HG02885 (cell line): ENCODE data around the gene LRRC25.
"Not testable (repeated sequence)": the region's sequence is repeated elsewhere in the genome, so short reads cannot be mapped to it uniquely, and the experiment has no call there.

ENCODE experiments used
- ATAC-seq: cut with Tn5 transposase; IDR thresholded peaks from one replicate; pipeline ENCODE4 v1.9.1; 2021; ENCODE audit warnings: mild to moderate bottlenecking; ENCODE audit not compliant: unreplicated experiment, poor library complexity

LRRC25 gene

GRCh38 chr19:18385675-18386542 lies 11.5 kb downstream of the LRRC25 start, which contains the start of gene GDF15:
Gene GDF15 (plus strand): TSS chr19:18386158. CDS start chr19:18386190, 32 bp downstream.
- ATAC-seq = no peak

DNA sequence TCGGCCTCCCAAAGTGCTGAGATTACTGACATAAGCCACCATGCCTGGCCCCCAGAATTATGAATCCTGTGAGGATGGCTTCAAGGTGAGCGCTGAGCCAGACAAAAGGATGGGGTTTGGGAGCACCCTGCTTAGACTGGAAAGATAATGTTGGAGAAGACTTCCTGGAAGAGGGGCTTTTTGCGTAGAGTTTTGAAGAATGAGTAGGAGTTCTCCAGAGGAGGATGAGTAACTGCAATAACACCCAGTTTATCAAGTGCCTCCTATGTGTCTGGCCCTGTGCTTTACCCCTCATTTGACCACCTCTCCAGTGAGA lies 12.1 kb downstream of the LRRC25 start:
- no peak for ATAC-seq

DNA sequence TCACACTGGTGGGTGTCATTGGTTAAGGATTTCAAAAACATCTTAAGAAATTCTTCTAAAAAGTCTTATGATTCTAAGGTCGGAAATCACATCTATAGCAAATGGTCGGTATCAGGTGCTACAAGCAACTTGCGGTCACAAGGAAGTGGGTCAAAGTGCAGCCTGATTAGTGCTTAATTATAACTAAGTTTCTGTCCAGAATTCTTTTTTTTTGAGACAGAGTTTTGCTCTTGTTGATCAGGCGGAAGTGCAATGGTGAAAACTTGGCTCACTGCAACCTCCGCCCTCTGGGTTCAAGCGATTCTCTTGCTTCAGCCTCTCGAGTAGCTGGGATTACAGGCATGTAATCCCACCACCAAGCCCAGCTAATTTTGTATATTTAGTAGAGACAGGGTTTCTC lies 12.6 kb downstream of the LRRC25 start:
- no peak for ATAC-seq

DNA sequence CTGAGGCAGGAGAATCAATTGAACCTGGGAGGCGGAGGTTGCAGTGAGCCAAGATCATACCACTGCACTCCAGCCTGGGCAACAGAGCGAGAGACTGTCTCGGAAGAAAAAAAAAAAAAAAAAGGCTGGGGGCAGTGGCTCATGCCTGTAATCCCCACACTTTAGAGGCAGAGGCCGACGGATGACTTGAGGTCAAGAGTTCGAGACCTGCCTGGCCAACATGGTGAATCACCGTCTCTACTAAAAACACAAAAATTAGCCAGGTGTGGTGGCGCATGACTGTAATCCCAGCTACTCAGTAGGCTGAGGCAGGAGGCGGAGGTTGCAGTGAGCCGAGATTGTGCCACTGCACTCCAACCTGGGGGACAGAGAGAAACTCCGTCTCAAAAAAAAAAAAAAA lies 13.8 kb downstream of the LRRC25 start:
- ATAC-seq = not testable (repeated sequence)

DNA sequence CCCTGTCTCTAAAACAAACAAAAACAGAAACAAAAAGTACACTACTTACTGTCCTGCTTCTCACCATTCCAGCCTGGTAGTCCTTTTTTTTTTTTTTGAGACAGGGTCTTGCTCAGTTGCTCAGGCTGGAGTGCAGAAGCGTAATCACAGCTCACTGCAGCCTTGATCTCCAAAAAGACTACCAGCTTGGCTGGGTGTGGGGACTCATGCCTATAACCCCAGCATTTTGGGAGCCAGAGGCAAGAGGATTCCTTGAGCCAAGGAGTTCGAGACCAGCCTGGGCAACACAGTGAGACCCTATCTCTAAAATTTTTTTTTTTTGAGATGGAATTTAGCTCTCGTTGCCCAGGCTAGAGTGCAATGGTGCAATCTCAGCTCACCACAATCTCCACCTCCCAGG lies 16.6 kb downstream of the LRRC25 start:
- ATAC-seq = no peak

DNA sequence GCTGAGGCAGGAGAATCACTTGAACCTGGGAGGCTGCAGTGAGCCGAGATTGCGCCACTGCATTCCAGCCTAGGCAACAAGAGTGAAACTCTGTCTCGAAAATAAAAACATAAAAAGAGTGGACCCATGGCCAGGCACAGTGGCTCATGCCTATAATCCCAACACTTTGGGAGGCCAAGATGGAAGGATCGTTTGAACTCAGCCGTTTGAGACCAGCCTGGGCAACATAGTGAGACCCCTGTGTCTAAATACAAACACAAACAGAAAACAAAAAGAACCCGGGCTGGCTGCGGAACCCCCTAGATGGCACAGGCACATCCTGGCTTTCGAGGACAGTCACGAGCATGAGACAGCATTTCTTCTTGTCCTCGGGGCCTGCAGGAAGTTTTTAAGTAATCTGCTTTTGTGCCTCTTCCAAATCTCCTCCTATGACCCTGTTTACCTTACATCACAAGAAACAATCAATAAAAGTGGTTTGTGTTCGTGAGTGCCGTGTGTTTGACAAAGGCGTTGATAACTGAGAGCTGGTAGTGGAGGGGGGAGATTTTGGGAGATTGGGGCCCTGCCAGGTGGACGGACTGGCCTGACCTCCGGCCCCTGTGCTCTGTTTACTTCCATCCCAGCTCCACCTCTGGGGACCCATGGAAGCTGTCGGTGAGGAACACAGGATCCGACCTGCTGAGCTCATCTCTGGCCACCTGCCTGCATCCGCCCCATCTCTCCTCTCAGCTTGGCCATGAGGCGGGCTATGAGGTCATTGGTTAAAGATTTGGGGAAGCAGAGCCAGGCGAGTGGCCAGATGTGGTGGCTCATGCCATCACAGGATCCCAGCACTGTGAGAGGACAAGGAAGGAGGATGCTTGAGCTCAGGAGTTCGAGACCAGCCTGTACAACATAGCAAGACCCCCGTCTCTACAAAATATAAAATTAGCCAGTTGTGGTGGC lies 17.3 kb downstream of the LRRC25 start:
- no peak for ATAC-seq

DNA sequence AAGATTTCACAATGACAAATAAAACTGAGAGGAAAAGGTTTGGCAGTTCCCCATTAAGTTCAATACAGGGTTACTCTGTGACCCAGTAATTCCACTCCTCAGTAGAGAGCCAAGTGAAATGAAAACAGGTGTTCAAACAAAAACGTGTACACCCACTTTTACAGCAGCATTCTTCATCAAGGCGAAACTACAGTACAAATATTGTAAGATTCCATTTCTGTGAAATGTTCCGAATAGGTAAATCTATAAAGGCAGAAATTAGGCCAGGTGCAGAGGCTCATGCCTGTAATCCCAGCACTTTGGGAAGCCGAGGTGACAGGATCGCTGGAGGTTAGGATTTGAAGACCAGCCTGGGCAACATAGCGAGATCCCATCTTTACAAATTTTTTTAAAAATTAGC lies 20.4 kb downstream of the LRRC25 start:
- ATAC-seq = no peak

- peak; percentile 84 for ATAC-seq
Observed at GRCh38 chr19:18373892-18374629, 23.4 kb downstream of the LRRC25 start.

DNA sequence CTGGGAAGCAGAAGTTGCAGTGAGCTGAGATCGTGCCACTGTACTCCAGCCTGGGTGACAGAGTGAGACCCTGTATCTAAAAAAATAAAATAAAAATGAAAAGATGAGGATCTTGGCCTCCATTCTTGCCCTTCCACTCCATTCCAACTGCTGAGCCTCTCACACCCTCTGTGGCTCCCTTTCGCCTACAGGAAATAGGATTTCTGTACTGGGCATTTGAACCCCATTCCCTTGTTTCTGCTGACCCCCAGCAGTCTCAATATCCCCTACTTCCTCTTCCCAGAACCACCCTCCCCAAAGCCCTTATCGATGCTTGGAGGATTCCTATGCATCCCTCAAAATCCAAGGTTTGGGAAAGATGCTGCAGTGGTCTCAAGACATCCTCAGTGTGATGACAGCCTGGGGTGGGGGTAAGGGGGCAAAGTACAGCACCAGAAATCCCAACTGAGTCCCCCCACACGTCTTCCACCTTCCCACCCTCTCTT lies 24.0 kb downstream of the LRRC25 start:
- ATAC-seq = no peak

- ATAC-seq = no peak
Observed at GRCh38 chr19:18368504-18369222, 28.8 kb downstream of the LRRC25 start.

- no peak for ATAC-seq
Observed at GRCh38 chr19:18366021-18366435, 31.4 kb downstream of the LRRC25 start.

DNA sequence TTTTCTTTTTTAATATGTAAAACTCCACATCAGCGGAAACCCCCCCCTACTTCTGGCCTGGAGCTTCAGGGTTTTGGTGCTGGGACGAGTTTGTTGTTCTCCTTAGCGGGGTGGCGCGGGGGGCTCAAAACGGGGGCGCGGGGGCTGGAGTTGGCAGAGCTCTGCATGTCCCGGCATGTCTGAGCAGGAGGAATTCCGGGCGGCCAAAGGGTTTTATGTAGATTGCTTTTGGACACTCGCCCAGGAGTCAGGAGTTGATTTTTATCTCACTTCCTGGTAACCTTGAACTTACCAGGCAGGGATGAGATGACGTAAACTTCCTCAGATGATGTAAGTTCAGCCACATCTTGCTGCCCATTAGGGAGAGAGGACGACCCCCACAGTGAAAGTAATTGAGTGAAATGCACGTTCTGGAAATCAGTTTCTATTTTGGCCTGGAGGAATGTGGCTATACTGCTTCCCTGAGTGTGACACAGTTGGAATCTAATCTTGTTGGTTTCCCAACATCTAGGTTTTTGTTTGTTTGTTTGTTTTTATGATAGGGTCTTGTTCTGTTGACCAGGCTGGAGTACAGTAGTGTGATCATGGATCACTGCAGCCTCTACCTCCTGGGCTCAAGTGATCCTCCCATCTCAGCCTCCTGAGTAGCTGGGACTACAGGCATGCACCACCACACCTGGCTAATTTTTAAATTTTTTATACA lies 32.4 kb downstream of the LRRC25 start:
- ATAC-seq = no peak

DNA sequence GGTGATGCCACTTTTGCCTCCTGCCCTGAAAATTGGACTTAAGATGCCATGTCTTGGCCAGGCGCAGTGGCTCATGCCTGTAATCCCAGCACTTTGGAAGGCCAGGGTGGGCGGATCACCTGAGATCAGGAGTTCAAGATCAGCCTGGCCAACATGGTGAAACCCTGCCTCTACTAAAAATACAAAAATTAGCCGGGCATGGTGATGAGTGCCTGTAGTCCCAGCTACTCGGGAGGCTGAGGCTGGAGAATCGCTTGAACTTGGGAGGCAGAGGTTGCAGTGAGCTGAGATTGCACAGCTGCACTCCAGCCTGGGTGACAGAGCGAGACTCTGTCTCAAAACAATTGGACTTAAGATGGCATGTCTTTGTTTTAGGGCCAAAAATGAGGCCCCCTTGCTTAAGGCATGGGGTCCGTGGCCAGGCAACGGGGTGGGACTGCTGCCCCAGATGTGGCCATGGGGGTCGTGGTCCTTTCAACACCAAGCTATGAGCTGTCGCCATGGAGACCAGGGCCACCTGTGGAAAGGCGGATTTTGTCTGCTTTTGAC lies 33.1 kb downstream of the LRRC25 start:
- not testable (repeated sequence) for ATAC-seq

- ATAC-seq = no peak
Observed at GRCh38 chr19:18363787-18364186, 33.6 kb downstream of the LRRC25 start.

- ATAC-seq = no peak
Observed at GRCh38 chr19:18362934-18363542, 34.4 kb downstream of the LRRC25 start.

- no peak for ATAC-seq
Observed at GRCh38 chr19:18361646-18362045, 35.8 kb downstream of the LRRC25 start.

- no peak for ATAC-seq
Observed at GRCh38 chr19:18357041-18357440, 40.4 kb downstream of the LRRC25 start.

- ATAC-seq = not testable (repeated sequence)
Observed at GRCh38 chr19:18354743-18355142, 42.7 kb downstream of the LRRC25 start.
